ENCODE measurements around the gene KCNN2. TPM values are rescaled to one million over a fixed set of nuclear protein-coding genes. Genes with fewer than 3 reads are reported as not detected.

KCNN2 gene
- total and polyA plus RNA-seq, 9 of the 15 experiments (the other 6 are each of a cell fraction or from before 2014, with no cell fraction given): 0.07 TPM; not detected in 8

DNA sequence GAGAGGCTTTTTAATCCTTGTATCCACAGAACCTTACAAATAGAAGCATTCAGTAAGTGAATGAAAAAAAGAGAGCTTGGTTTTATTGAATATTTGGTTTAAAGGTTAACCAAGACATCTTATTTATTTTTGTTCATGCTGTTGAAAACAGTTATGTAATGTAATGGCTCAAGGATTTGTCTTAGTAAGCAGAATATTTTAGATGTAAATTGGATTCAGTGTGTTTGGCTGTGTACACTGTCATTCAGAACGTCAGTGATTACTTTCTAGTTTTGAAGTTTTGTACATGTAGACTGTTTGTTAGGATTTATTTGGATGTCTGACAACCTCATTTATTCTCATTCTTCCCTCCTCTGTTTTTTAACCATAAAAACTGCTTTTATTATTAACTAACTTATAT lies 31.3 kb downstream of the KCNN2 start:
- no peaks in the 10 kb centered on the region for H3K9me3 ChIP-seq (replicated peaks; ENCODE audit: control insufficient read depth, insufficient read depth, low read depth, low read length)
- POLR2A ChIA-PET: no interaction called here
- DNase-seq (ENCODE audit: extremely low read depth in 1 of 4, low spot score in 3 of 4): no peak
- no peak for ATAC-seq
- no peaks in the 10 kb centered on the region for H3K79me2 ChIP-seq (ENCODE audit: control insufficient read depth, insufficient read depth, low read length)
- no peak overlapping the region for H2AFZ ChIP-seq (ENCODE audit: low read depth, low read length)
- no peaks in the 10 kb centered on the region for H4K20me1 ChIP-seq (replicated peaks; ENCODE audit: control insufficient read depth, insufficient read depth, low read length)
- intact Hi-C loops (cut with micrococcal nuclease) (no loop called here), in situ Hi-C loops (cut with MboI) (no loop called here)
- no peak overlapping the region for H3K4me2 ChIP-seq (ENCODE audit: insufficient read depth, low read length)
- BruUV-seq (replicated peaks): no TSS peak
- H3K9me1 ChIP-seq (ENCODE audit: control insufficient read depth, insufficient read depth, low read length): no peaks in the 10 kb centered on the region
- H3K4me3 ChIP-seq: no peak overlapping the region
- CTCF ChIA-PET (ENCODE audit: low intra/inter-chr PET ratio): no interaction called here
- no peaks in the 10 kb centered on the region for H3K27me3 ChIP-seq (ENCODE audit: control insufficient read depth in 2 of 2, insufficient read depth in 2 of 2, low read length in 2 of 2)
- H3K27ac ChIP-seq (ENCODE audit: extremely low read depth, low read depth, low read length): no peak overlapping the region
- FAIRE-seq: no peak
- no peaks in the 10 kb centered on the region for H3K36me3 ChIP-seq (ENCODE audit: control insufficient read depth, insufficient read depth, low read length)
- TF ChIP-seq ZNF316 (IDR thresholded peaks at IDR 0.05) (peak; percentile 10; the same call in 1 of the 2 replicates), TAF1 (IDR thresholded peaks at IDR 0.05; ENCODE audit: control insufficient read depth, extremely low read depth, insufficient read depth, low read length, severe bottlenecking) (no peak), NR2C2 (CRISPR knock-in tag; IDR thresholded peaks at IDR 0.05) (no peak), NR2C2 (tag; IDR thresholded peaks at IDR 0.05) (no peak)
- TF ChIP-seq, protein P1, sequence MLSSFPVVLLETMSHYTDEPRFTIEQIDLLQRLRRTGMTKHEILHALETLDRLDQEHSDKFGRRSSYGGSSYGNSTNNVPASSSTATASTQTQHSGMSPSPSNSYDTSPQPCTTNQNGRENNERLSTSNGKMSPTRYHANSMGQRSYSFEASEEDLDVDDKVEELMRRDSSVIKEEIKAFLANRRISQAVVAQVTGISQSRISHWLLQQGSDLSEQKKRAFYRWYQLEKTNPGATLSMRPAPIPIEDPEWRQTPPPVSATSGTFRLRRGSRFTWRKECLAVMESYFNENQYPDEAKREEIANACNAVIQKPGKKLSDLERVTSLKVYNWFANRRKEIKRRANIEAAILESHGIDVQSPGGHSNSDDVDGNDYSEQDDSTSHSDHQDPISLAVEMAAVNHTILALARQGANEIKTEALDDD (IDR thresholded peaks at IDR 0.05): no peak
- H3K9ac ChIP-seq (ENCODE audit: insufficient read depth in 1 of 2, low read depth in 2 of 2, low read length in 2 of 2): no peak overlapping the region
- 5% methylated on average over 1 of the region's 1 CpG for WGBS (ENCODE audit: insufficient coverage, low coverage, missing lambda C conversion rate)
- H3K4me1 ChIP-seq (replicated peaks in 1 of 2; ENCODE audit: control insufficient read depth in 2 of 2, insufficient read depth in 2 of 2, low read length in 2 of 2): no peaks in the 10 kb centered on the region

DNA sequence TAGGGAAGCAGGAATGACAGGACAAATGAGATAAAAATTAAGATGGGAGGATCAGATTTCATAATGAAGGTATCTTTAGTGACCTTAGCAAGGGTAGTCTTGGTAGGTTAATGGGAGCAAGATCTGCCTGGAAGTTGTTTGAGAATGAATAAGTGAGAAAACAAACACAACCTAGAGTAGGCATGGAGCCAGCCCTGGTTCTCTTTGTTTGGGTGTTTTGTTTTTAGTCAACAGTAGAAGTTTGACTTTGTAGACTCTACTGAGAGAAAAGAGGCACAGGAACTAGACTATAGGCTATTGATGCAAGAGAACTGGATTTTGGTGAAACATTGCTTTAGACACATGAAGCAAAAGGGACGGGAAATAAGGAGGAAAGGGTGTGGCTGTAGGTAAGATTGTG lies 40.3 kb downstream of the KCNN2 start:
- FAIRE-seq (no peak), DNase-seq (ENCODE audit: extremely low read depth in 1 of 4, low spot score in 3 of 4) (no peak), ATAC-seq (no peak)
- ChIA-PET CTCF (ENCODE audit: low intra/inter-chr PET ratio) (no interaction called here), POLR2A (no interaction called here)
- Histone ChIP-seq H3K36me3 (ENCODE audit: control insufficient read depth, insufficient read depth, low read length) (no peaks in the 10 kb centered on the region), H3K27me3 (ENCODE audit: control insufficient read depth in 2 of 2, insufficient read depth in 2 of 2, low read length in 2 of 2) (no peaks in the 10 kb centered on the region), H3K4me3 (no peak overlapping the region), H3K27ac (ENCODE audit: extremely low read depth, low read depth, low read length) (no peak overlapping the region), H4K20me1 (replicated peaks; ENCODE audit: control insufficient read depth, insufficient read depth, low read length) (no peaks in the 10 kb centered on the region), H2AFZ (ENCODE audit: low read depth, low read length) (no peak overlapping the region), H3K4me2 (ENCODE audit: insufficient read depth, low read length) (no peak overlapping the region), H3K9me3 (replicated peaks; ENCODE audit: control insufficient read depth, insufficient read depth, low read depth, low read length) (no peaks in the 10 kb centered on the region), H3K9ac (ENCODE audit: insufficient read depth in 1 of 2, low read depth in 2 of 2, low read length in 2 of 2) (no peak overlapping the region), H3K4me1 (replicated peaks in 1 of 2; ENCODE audit: control insufficient read depth in 2 of 2, insufficient read depth in 2 of 2, low read length in 2 of 2) (no peaks in the 10 kb centered on the region), H3K79me2 (ENCODE audit: control insufficient read depth, insufficient read depth, low read length) (no peaks in the 10 kb centered on the region), H3K9me1 (ENCODE audit: control insufficient read depth, insufficient read depth, low read length) (no peaks in the 10 kb centered on the region)
- intact Hi-C loops (cut with micrococcal nuclease): no loop called here
- 0% methylated on average over 1 of the region's 1 CpG for WGBS (ENCODE audit: insufficient coverage, low coverage, missing lambda C conversion rate)
- in situ Hi-C loops (cut with MboI): no loop called here
- TF ChIP-seq ZNF282 (CRISPR knock-in tag; IDR thresholded peaks at IDR 0.05) (no peak), ETV6 (IDR thresholded peaks at IDR 0.05; ENCODE audit: borderline replicate concordance in 1 of 2, low read depth in 2 of 2, low read length in 1 of 2) (no peak), ETV6 (CRISPR knock-in tag; IDR thresholded peaks at IDR 0.05; ENCODE audit: borderline replicate concordance) (no peak), CXXC5 (CRISPR knock-in tag; IDR thresholded peaks at IDR 0.05) (no peak), NCOA4 (IDR thresholded peaks at IDR 0.05; ENCODE audit: partially characterized antibody) (no peak), CREM (IDR thresholded peaks at IDR 0.05; ENCODE audit: low read depth) (no peak), ZEB2 (IDR thresholded peaks at IDR 0.05) (no peak)
- TF ChIP-seq, protein P2, sequence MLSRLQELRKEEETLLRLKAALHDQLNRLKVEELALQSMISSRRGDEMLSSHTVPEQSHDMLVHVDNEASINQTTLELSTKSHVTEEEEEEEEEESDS (CRISPR knock-in tag; IDR thresholded peaks at IDR 0.05): no peak
- BruUV-seq (replicated peaks): no TSS peak

Data from K562 (cell line).